ENCODE data around the gene SVEP1.
A peak's percentile ranks its signal among the peaks of the same experiment; 100 is the strongest.
"Not testable (repeated sequence)": the region's sequence is repeated elsewhere in the genome, so short reads cannot be mapped to it uniquely, and the experiment has no call there.

SVEP1 gene

GRCh38 chr9:110546411-110546871 is 33.1 kb downstream of the SVEP1 start:
- Histone ChIP-seq H3K27me3 (ENCODE audit: insufficient read depth, low read length) (no peaks in the 10 kb centered on the region), H3K36me3 (ENCODE audit: insufficient read depth, low read length) (peaks cover 39% of the 10 kb centered on the region)

DNA sequence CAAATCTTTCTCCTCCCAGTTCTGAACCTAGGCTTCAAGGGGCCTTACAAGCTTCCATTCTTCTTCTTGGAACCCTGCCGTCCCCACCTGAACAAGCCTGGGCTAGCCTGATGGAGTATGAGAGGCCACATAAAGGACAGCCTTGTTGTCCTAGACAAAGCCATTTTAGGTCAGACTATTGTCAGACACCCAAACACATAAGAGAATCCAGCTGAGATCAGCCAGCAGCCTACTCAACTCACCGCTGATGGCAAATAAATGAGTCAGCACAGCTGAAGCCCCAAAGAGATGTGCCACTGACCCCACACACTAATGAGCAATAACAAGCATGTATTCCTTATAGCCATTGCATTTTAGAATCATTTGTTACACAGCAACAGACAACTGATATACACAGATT is 33.8 kb downstream of the SVEP1 start:
- H3K79me2 ChIP-seq (ENCODE audit: control insufficient read depth, insufficient read depth, low read length, unreplicated experiment) = no peaks in the 10 kb centered on the region
- no peaks in the 10 kb centered on the region for H3K27me3 ChIP-seq (ENCODE audit: insufficient read depth, low read length)

More at GRCh38 chr9:110546411-110546871, 33.1 kb downstream of the SVEP1 start:
- Histone ChIP-seq H2AFZ (ENCODE audit: low read length, unreplicated experiment) (no peak overlapping the region), H3K79me2 (ENCODE audit: control insufficient read depth, insufficient read depth, low read length, unreplicated experiment) (peaks cover 4% of the 10 kb centered on the region), H3K4me1 (ENCODE audit: control insufficient read depth, insufficient read depth, low read length, unreplicated experiment) (peaks cover 26% of the 10 kb centered on the region), H3K27ac (ENCODE audit: low read depth, low read length) (no peak overlapping the region), H3K4me3 (ENCODE audit: low read depth, low read length) (no peak overlapping the region)

DNA sequence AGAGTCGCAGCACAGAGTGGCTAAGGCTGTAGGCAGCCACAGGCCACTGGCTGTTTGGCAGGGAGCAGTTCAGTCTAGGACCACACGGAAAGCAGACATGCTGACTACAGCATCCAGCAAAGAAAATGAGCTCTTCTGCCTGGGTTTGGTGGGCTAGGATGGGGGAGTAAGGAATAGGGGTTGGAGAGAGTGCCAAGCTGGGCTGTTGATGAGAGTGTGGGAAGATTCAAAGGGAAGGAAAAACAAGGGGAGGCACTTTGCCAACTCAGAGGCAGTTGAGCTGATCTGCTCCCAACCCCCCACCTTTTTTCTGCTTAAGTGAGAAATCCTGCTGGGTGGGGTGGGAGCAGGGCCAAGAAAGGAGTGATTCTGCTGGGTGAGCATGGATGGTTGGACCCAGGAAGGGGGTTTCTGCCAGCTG is 35.9 kb downstream of the SVEP1 start:
- Histone ChIP-seq H3K36me3 (ENCODE audit: insufficient read depth, low read length) (peaks cover 32% of the 10 kb centered on the region), H3K27ac (ENCODE audit: low read depth, low read length) (no peak overlapping the region), H3K79me2 (ENCODE audit: control insufficient read depth, insufficient read depth, low read length, unreplicated experiment) (no peaks in the 10 kb centered on the region)

More for the DNA sequence above, 33.8 kb downstream of the SVEP1 start:
- H2AFZ ChIP-seq (ENCODE audit: low read length, unreplicated experiment) = no peak overlapping the region
- no peak overlapping the region for H3K4me3 ChIP-seq (ENCODE audit: low read depth, low read length)
- H3K4me1 ChIP-seq (ENCODE audit: control insufficient read depth, insufficient read depth, low read length, unreplicated experiment) = peaks cover 26% of the 10 kb centered on the region
- no peak overlapping the region for H3K27ac ChIP-seq (ENCODE audit: low read depth, low read length)
- peaks cover 39% of the 10 kb centered on the region for H3K36me3 ChIP-seq (ENCODE audit: insufficient read depth, low read length)

DNA sequence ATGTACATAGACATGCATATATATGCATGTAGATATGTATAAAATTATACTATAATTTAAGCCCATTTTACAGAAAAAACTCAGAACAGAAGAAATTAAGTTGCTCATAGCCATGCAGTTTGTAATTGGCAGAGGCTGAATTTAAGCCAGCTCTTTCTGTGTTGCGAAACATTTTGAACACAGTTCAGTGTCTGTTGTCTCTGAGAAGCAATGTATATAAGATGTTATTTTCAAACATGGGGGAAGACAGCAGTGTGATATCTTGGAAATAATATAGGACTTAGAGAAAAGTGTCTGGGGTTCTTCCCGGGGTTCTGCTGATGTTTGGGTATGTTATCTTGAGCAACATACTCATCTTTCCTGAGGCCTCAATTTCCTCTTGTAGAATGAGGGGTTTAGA is 37.6 kb downstream of the SVEP1 start:
- Histone ChIP-seq H3K79me2 (ENCODE audit: control insufficient read depth, insufficient read depth, low read length, unreplicated experiment) (no peaks in the 10 kb centered on the region), H3K27ac (ENCODE audit: low read depth, low read length) (no peak overlapping the region), H3K36me3 (ENCODE audit: insufficient read depth, low read length) (peaks cover 20% of the 10 kb centered on the region), H2AFZ (ENCODE audit: low read length, unreplicated experiment) (no peak overlapping the region), H3K4me1 (ENCODE audit: control insufficient read depth, insufficient read depth, low read length, unreplicated experiment) (peaks cover 57% of the 10 kb centered on the region), H3K27me3 (ENCODE audit: insufficient read depth, low read length) (no peaks in the 10 kb centered on the region), H3K4me3 (ENCODE audit: low read depth, low read length) (no peak overlapping the region)

More for the DNA sequence above, 35.9 kb downstream of the SVEP1 start:
- Histone ChIP-seq H3K4me3 (ENCODE audit: low read depth, low read length) (no peak overlapping the region), H2AFZ (ENCODE audit: low read length, unreplicated experiment) (no peak overlapping the region), H3K4me1 (ENCODE audit: control insufficient read depth, insufficient read depth, low read length, unreplicated experiment) (peaks cover 40% of the 10 kb centered on the region), H3K27me3 (ENCODE audit: insufficient read depth, low read length) (no peaks in the 10 kb centered on the region)

- Histone ChIP-seq H2AFZ (ENCODE audit: low read length, unreplicated experiment) (no peak overlapping the region), H3K4me3 (ENCODE audit: low read depth, low read length) (peak overlapping the region; percentile 48), H3K27ac (ENCODE audit: low read depth, low read length) (peak overlapping the region; percentile 78), H3K79me2 (ENCODE audit: control insufficient read depth, insufficient read depth, low read length, unreplicated experiment) (no peaks in the 10 kb centered on the region), H3K36me3 (ENCODE audit: insufficient read depth, low read length) (peaks cover 10% of the 10 kb centered on the region), H3K4me1 (ENCODE audit: control insufficient read depth, insufficient read depth, low read length, unreplicated experiment) (peaks cover 53% of the 10 kb centered on the region), H3K27me3 (ENCODE audit: insufficient read depth, low read length) (no peaks in the 10 kb centered on the region)
These were observed 40.9 kb downstream of the SVEP1 start for GRCh38 chr9:110538647-110539041.

GRCh38 chr9:110537841-110538646 is 41.5 kb downstream of the SVEP1 start:
- Histone ChIP-seq H3K4me1 (ENCODE audit: control insufficient read depth, insufficient read depth, low read length, unreplicated experiment) (peaks cover 53% of the 10 kb centered on the region), H3K79me2 (ENCODE audit: control insufficient read depth, insufficient read depth, low read length, unreplicated experiment) (no peaks in the 10 kb centered on the region), H3K36me3 (ENCODE audit: insufficient read depth, low read length) (peaks cover 10% of the 10 kb centered on the region), H3K27me3 (ENCODE audit: insufficient read depth, low read length) (no peaks in the 10 kb centered on the region), H3K27ac (ENCODE audit: low read depth, low read length) (peak overlapping the region; percentile 78), H2AFZ (ENCODE audit: low read length, unreplicated experiment) (peak overlapping the region; percentile 24), H3K4me3 (ENCODE audit: low read depth, low read length) (peak overlapping the region; percentile 48)

GRCh38 chr9:110536822-110537221 is 42.7 kb downstream of the SVEP1 start:
- no peaks in the 10 kb centered on the region for H3K79me2 ChIP-seq (ENCODE audit: control insufficient read depth, insufficient read depth, low read length, unreplicated experiment)
- H3K4me3 ChIP-seq (ENCODE audit: low read depth, low read length) = peak overlapping the region; percentile 23; the same call in 1 of the 2 replicates
- peak overlapping the region; percentile 78 for H3K27ac ChIP-seq (ENCODE audit: low read depth, low read length)
- peaks cover 53% of the 10 kb centered on the region for H3K4me1 ChIP-seq (ENCODE audit: control insufficient read depth, insufficient read depth, low read length, unreplicated experiment)
- peaks cover 4% of the 10 kb centered on the region; the same call in 1 of the 2 replicates for H3K36me3 ChIP-seq (ENCODE audit: insufficient read depth, low read length)
- H3K27me3 ChIP-seq (ENCODE audit: insufficient read depth, low read length) = no peaks in the 10 kb centered on the region
- H2AFZ ChIP-seq (ENCODE audit: low read length, unreplicated experiment) = no peak overlapping the region

DNA sequence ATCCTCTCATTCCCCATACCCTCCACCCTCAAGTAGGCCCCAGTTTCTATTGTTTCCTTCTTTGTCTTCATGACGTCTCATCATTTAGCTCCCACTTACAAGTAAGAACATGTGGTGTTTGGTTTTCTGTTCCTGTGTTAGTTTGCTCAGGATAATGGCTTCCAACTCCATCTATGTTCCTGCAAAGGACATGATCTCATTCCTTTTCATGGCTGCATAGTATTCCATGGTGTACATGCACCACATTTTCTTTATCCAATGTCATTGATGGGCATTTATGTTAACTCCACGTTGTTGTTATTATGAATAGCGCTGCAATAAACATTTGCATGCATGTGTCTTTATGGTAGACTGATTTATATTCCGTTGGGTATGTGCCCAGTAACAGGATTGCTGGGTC is 45.4 kb downstream of the SVEP1 start:
- not testable (repeated sequence) for H3K27ac ChIP-seq (ENCODE audit: low read depth, low read length); H3K27me3 ChIP-seq (ENCODE audit: insufficient read depth, low read length); H3K4me3 ChIP-seq (ENCODE audit: low read depth, low read length); H2AFZ ChIP-seq (ENCODE audit: low read length, unreplicated experiment); H3K79me2 ChIP-seq (ENCODE audit: control insufficient read depth, insufficient read depth, low read length, unreplicated experiment)
- Histone ChIP-seq H3K4me1 (ENCODE audit: control insufficient read depth, insufficient read depth, low read length, unreplicated experiment) (peaks cover 48% of the 10 kb centered on the region), H3K36me3 (ENCODE audit: insufficient read depth, low read length) (peaks cover 15% of the 10 kb centered on the region)

- H2AFZ ChIP-seq (ENCODE audit: low read length, unreplicated experiment) = no peak overlapping the region
- no peaks in the 10 kb centered on the region for H3K27me3 ChIP-seq (ENCODE audit: insufficient read depth, low read length)
- H3K4me1 ChIP-seq (ENCODE audit: control insufficient read depth, insufficient read depth, low read length, unreplicated experiment) = peaks cover 38% of the 10 kb centered on the region
- H3K79me2 ChIP-seq (ENCODE audit: control insufficient read depth, insufficient read depth, low read length, unreplicated experiment) = no peaks in the 10 kb centered on the region
- no peak overlapping the region for H3K27ac ChIP-seq (ENCODE audit: low read depth, low read length)
- no peak overlapping the region for H3K4me3 ChIP-seq (ENCODE audit: low read depth, low read length)
- H3K36me3 ChIP-seq (ENCODE audit: insufficient read depth, low read length) = peaks cover 18% of the 10 kb centered on the region
These were observed 46.5 kb downstream of the SVEP1 start for GRCh38 chr9:110532908-110533665.

- H3K4me3 ChIP-seq (ENCODE audit: low read depth, low read length) = no peak overlapping the region
- peaks cover 18% of the 10 kb centered on the region for H3K36me3 ChIP-seq (ENCODE audit: insufficient read depth, low read length)
- no peak overlapping the region for H2AFZ ChIP-seq (ENCODE audit: low read length, unreplicated experiment)
- peaks cover 27% of the 10 kb centered on the region for H3K4me1 ChIP-seq (ENCODE audit: control insufficient read depth, insufficient read depth, low read length, unreplicated experiment)
- no peak overlapping the region for H3K27ac ChIP-seq (ENCODE audit: low read depth, low read length)
- H3K79me2 ChIP-seq (ENCODE audit: control insufficient read depth, insufficient read depth, low read length, unreplicated experiment) = no peaks in the 10 kb centered on the region
- H3K27me3 ChIP-seq (ENCODE audit: insufficient read depth, low read length) = no peaks in the 10 kb centered on the region
These were observed 47.8 kb downstream of the SVEP1 start for GRCh38 chr9:110531776-110532175.
